SK-N-SH treated with all-trans-retinoic acid at 6 μM for 48 hours (cell line): ENCODE results near the gene KAT6B.

Source experiments
- SNAI2 ChIP-seq: fragments of 250-450 bp; sonication (Bioruptor Pico); IDR thresholded peaks from 2 replicates; pipeline ENCODE4 v1.5.0; 2020; ENCODE audit warnings: mild to moderate bottlenecking, moderate library complexity
- ZC3H10 ChIP-seq: fragments of 250-450 bp; sonication (Bioruptor Pico); IDR thresholded peaks from 2 replicates; pipeline ENCODE4 v1.5.1; 2021; ENCODE audit warnings: mild to moderate bottlenecking, moderate library complexity
- ZFP3 ChIP-seq: fragments of 250-450 bp; sonication (Bioruptor Pico); IDR thresholded peaks from 2 replicates; pipeline ENCODE4 v1.5.0; 2020; ENCODE audit warnings: mild to moderate bottlenecking, moderate library complexity
- ZNF8 ChIP-seq: fragments of 450-650 bp; formaldehyde crosslinking; IDR thresholded peaks from 2 replicates; pipeline ENCODE4 v1.5.0; 2020; ENCODE audit warnings: mild to moderate bottlenecking, moderate library complexity
- TF ChIP-seq, protein P1 (sequence below): fragments of 250-450 bp; sonication (Bioruptor Pico); IDR thresholded peaks from 2 replicates; pipeline ENCODE4 v1.8.0; 2020; ENCODE audit warnings: mild to moderate bottlenecking, moderate library complexity, borderline replicate concordance
- TF ChIP-seq, protein P2 (sequence below): fragments of 250-450 bp; sonication (Bioruptor Pico); IDR thresholded peaks from 2 replicates; pipeline ENCODE4 v1.5.1; 2020; ENCODE audit warnings: low read depth, mild to moderate bottlenecking, moderate library complexity
- TF ChIP-seq, protein P3 (sequence below): fragments of 250-450 bp; sonication (Bioruptor Pico); IDR thresholded peaks from 2 replicates; pipeline ENCODE4 v1.5.0; 2020; ENCODE audit warnings: mild to moderate bottlenecking, moderate library complexity

DNA sequence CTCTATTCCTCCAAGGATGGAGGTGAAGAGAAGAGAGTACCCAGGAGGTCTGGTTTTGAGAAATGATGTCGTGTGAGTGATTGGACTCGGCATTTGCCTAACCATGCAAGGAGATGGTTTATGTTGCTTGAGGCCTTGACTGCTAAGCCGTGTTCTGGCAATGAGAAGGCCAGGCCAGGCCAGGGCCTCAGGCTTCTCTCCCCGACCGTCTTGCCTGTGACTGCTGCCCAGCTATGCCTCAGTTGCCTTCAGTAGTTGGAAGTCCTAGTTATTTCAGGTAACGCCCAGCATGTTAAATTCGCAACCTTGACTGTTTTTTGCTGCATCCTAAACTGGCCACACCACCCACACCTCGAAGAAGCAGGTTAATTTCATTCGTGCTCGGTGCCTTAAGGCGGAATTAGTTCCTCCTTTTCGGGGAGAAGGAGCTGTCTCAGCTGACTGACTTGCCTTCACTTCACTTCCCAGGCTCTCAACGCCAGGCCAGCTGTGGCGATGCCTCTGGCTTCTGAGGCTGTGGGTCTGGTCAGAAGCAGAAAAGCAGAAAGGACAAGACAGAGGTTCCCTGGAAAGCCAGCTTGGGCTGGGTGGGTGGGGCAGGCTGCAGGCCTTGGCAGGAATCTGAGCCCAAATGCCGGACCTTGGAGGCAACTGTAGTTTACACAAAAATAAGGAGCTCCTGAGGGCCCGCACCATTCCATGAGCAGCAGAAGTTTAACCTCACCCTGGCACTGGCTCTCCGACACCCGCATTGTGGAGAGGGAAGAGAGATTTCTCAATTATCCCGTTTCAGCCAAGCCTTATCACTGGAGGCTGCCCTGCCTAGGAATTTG, 223.1 kb downstream of the KAT6B start:
- TF ChIP-seq, protein P1, sequence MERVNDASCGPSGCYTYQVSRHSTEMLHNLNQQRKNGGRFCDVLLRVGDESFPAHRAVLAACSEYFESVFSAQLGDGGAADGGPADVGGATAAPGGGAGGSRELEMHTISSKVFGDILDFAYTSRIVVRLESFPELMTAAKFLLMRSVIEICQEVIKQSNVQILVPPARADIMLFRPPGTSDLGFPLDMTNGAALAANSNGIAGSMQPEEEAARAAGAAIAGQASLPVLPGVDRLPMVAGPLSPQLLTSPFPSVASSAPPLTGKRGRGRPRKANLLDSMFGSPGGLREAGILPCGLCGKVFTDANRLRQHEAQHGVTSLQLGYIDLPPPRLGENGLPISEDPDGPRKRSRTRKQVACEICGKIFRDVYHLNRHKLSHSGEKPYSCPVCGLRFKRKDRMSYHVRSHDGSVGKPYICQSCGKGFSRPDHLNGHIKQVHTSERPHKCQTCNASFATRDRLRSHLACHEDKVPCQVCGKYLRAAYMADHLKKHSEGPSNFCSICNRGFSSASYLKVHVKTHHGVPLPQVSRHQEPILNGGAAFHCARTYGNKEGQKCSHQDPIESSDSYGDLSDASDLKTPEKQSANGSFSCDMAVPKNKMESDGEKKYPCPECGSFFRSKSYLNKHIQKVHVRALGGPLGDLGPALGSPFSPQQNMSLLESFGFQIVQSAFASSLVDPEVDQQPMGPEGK (CRISPR knock-in tag): no peak
- TF ChIP-seq ZFP3 (CRISPR knock-in tag) (no peak), ZC3H10 (CRISPR knock-in tag) (no peak), ZNF8 (CRISPR knock-in tag) (no peak), SNAI2 (CRISPR knock-in tag) (no peak)
- TF ChIP-seq, protein P2, sequence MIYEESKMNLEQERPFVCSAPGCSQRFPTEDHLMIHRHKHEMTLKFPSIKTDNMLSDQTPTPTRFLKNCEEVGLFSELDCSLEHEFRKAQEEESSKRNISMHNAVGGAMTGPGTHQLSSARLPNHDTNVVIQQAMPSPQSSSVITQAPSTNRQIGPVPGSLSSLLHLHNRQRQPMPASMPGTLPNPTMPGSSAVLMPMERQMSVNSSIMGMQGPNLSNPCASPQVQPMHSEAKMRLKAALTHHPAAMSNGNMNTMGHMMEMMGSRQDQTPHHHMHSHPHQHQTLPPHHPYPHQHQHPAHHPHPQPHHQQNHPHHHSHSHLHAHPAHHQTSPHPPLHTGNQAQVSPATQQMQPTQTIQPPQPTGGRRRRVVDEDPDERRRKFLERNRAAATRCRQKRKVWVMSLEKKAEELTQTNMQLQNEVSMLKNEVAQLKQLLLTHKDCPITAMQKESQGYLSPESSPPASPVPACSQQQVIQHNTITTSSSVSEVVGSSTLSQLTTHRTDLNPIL: no peak
- TF ChIP-seq, protein P3, sequence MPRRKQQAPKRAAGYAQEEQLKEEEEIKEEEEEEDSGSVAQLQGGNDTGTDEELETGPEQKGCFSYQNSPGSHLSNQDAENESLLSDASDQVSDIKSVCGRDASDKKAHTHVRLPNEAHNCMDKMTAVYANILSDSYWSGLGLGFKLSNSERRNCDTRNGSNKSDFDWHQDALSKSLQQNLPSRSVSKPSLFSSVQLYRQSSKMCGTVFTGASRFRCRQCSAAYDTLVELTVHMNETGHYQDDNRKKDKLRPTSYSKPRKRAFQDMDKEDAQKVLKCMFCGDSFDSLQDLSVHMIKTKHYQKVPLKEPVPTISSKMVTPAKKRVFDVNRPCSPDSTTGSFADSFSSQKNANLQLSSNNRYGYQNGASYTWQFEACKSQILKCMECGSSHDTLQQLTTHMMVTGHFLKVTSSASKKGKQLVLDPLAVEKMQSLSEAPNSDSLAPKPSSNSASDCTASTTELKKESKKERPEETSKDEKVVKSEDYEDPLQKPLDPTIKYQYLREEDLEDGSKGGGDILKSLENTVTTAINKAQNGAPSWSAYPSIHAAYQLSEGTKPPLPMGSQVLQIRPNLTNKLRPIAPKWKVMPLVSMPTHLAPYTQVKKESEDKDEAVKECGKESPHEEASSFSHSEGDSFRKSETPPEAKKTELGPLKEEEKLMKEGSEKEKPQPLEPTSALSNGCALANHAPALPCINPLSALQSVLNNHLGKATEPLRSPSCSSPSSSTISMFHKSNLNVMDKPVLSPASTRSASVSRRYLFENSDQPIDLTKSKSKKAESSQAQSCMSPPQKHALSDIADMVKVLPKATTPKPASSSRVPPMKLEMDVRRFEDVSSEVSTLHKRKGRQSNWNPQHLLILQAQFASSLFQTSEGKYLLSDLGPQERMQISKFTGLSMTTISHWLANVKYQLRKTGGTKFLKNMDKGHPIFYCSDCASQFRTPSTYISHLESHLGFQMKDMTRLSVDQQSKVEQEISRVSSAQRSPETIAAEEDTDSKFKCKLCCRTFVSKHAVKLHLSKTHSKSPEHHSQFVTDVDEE: no peak
